ENCODE data around the gene GFPT2.

DNA sequence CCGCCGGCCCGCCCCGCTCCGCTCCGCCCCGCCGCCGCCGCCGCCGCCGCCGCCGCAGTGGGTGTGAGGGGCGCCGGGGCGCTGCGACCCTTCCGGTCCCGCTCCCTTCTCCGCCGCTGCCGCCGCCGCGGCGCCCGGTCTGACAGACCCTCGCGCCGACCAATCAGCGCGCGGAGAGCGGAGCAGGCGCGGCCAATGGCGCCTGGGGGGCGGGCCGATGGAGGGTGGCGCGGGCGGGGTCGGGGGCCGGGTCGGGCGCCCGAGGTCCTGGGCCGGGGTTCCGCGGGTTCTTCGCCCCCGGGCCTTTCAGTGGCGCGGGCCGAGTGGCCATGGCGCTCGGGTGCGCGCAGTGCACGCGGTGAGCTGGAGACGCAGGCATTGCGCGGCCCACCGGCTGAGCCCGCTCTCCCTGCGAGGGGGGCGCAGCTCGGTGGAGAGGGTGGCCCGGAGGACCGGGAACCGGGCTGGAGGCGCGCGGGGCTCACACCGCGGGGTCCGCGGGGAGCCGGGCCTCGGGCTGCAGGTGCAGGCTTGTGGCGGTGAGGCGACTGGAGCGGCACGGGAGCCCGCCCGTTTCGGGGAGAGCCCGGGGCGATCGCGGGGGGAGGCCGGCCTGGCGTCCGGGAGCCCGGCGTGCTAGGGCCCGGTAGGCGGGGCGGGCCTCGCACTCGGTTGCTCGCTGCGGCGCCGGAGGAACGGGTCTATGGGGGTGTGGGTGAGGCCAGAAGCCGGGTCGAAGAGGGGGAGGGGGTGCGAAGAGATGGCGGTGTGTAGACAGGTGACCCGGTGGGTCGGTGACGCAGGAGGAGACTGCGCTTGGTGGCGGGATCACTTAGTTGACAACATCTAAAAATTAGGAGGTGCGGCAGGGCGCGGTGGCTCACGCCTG is 60.9 kb downstream of the GFPT2 start, which contains the start of gene MAPK9:
- TF ChIP-seq POLR2A (IDR thresholded peaks at IDR 0.05): peak; percentile 44 to 74
- TF ChIP-seq, protein P1, sequence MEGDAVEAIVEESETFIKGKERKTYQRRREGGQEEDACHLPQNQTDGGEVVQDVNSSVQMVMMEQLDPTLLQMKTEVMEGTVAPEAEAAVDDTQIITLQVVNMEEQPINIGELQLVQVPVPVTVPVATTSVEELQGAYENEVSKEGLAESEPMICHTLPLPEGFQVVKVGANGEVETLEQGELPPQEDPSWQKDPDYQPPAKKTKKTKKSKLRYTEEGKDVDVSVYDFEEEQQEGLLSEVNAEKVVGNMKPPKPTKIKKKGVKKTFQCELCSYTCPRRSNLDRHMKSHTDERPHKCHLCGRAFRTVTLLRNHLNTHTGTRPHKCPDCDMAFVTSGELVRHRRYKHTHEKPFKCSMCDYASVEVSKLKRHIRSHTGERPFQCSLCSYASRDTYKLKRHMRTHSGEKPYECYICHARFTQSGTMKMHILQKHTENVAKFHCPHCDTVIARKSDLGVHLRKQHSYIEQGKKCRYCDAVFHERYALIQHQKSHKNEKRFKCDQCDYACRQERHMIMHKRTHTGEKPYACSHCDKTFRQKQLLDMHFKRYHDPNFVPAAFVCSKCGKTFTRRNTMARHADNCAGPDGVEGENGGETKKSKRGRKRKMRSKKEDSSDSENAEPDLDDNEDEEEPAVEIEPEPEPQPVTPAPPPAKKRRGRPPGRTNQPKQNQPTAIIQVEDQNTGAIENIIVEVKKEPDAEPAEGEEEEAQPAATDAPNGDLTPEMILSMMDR (IDR thresholded peaks at IDR 0.05): peak in 2 of 6 experiments; percentile 2
